ENCODE data around the gene CCDC149. TPM values are rescaled to one million over a fixed set of nuclear protein-coding genes. Genes with fewer than 3 reads are reported as not detected.

CCDC149 gene
- total RNA-seq, 1 experiment from 2014 or later: 5.3 TPM

DNA sequence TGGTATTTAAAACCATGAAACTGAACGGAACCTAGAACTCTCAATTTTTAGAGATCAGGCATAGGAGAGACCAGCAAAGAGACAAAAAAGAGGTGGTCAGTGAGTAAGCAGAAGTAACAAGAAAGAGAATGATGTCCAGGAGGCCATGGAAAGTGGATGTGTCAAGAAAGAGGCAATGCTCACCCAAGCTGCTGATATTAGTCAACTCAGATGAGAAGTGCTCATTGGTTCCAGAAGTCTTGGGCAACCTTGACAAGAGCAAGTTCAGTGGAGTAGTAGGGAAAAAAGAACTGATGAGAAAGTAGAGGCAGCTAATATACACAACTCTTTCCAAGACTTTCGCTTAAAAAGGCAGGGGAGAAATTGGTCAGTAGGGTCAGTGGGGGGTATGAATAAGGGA, 23.0 kb upstream of the CCDC149 start:
- ChIA-PET CTCF (no interaction called here), RAD21 (ENCODE audit: low non-redundant PET in 1 of 2, low total read pairs in 2 of 2, uncharacterized antibody in 2 of 2, unreplicated experiment in 2 of 2) (no interaction called here), POLR2A (no interaction called here)
- Histone ChIP-seq H3K9ac (ENCODE audit: low read length) (no peak overlapping the region), H3K79me2 (ENCODE audit: insufficient read depth, low read length) (no peaks in the 10 kb centered on the region), H3K9me2 (ENCODE audit: insufficient read depth) (no peaks in the 10 kb centered on the region), H4K20me1 (ENCODE audit: insufficient read depth) (no peaks in the 10 kb centered on the region), H3K9me3 (ENCODE audit: control insufficient read depth in 1 of 2, insufficient read depth in 1 of 2, low read depth in 1 of 2, low read length in 2 of 2) (no peaks in the 10 kb centered on the region), H3K4me3 (replicated peaks in 1 of 2; ENCODE audit: low read depth in 1 of 2, low read length in 2 of 2) (no peak overlapping the region), H3K36me3 (ENCODE audit: control insufficient read depth in 1 of 2, insufficient read depth in 2 of 2, low read length in 2 of 2) (no peaks in the 10 kb centered on the region), H2AFZ (ENCODE audit: low read depth, low read length, poor library complexity, severe bottlenecking) (no peak overlapping the region), H3K27ac (ENCODE audit: low read depth, low read length) (no peak overlapping the region), H3K27me3 (ENCODE audit: insufficient read depth, low read length) (no peaks in the 10 kb centered on the region), H3K4me2 (ENCODE audit: low read length) (no peak overlapping the region), H3K4me1 (ENCODE audit: control insufficient read depth in 1 of 2, insufficient read depth in 2 of 2, low read length in 2 of 2) (no peaks in the 10 kb centered on the region)
- intact Hi-C loops (cut with micrococcal nuclease): no loop called here
- TF ChIP-seq SIN3A (IDR thresholded peaks at IDR 0.05; ENCODE audit: low read depth): no peak
- no peak for TF ChIP-seq SRF (IDR thresholded peaks at IDR 0.05; ENCODE audit: low read depth)
- no peak for TF ChIP-seq RAD21 (IDR thresholded peaks at IDR 0.05; ENCODE audit: low read depth)
- no peak for TF ChIP-seq ZNF274 (IDR thresholded peaks at IDR 0.05; ENCODE audit: low read depth, low read length)
- TF ChIP-seq EZH2 (IDR thresholded peaks at IDR 0.05): no peak
- TF ChIP-seq FOSL1 (IDR thresholded peaks at IDR 0.05; ENCODE audit: low read depth): no peak
- no peak for TF ChIP-seq JUND (IDR thresholded peaks at IDR 0.05)
- TF ChIP-seq, protein P1, sequence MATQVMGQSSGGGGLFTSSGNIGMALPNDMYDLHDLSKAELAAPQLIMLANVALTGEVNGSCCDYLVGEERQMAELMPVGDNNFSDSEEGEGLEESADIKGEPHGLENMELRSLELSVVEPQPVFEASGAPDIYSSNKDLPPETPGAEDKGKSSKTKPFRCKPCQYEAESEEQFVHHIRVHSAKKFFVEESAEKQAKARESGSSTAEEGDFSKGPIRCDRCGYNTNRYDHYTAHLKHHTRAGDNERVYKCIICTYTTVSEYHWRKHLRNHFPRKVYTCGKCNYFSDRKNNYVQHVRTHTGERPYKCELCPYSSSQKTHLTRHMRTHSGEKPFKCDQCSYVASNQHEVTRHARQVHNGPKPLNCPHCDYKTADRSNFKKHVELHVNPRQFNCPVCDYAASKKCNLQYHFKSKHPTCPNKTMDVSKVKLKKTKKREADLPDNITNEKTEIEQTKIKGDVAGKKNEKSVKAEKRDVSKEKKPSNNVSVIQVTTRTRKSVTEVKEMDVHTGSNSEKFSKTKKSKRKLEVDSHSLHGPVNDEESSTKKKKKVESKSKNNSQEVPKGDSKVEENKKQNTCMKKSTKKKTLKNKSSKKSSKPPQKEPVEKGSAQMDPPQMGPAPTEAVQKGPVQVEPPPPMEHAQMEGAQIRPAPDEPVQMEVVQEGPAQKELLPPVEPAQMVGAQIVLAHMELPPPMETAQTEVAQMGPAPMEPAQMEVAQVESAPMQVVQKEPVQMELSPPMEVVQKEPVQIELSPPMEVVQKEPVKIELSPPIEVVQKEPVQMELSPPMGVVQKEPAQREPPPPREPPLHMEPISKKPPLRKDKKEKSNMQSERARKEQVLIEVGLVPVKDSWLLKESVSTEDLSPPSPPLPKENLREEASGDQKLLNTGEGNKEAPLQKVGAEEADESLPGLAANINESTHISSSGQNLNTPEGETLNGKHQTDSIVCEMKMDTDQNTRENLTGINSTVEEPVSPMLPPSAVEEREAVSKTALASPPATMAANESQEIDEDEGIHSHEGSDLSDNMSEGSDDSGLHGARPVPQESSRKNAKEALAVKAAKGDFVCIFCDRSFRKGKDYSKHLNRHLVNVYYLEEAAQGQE (IDR thresholded peaks at IDR 0.05; ENCODE audit: low read depth): no peak
- TF ChIP-seq CBX3 (IDR thresholded peaks at IDR 0.05; ENCODE audit: low read depth): no peak
- no peak for TF ChIP-seq TCF7L2 (IDR thresholded peaks at IDR 0.05; ENCODE audit: borderline replicate concordance, extremely low read depth, insufficient read depth, insufficient read length)
- TF ChIP-seq POLR2A (IDR thresholded peaks at IDR 0.05; ENCODE audit: borderline replicate concordance, extremely low read depth, insufficient read depth, insufficient read length): no peak
- TF ChIP-seq, protein P2, sequence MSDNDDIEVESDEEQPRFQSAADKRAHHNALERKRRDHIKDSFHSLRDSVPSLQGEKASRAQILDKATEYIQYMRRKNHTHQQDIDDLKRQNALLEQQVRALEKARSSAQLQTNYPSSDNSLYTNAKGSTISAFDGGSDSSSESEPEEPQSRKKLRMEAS (IDR thresholded peaks at IDR 0.05): no peak
- TF ChIP-seq ELF1 (IDR thresholded peaks at IDR 0.05; ENCODE audit: borderline replicate concordance, low read depth): no peak
- TF ChIP-seq SP1 (IDR thresholded peaks at IDR 0.05; ENCODE audit: low read depth): no peak
- TF ChIP-seq EZH2phosphoT487 (IDR thresholded peaks at IDR 0.05; ENCODE audit: borderline replicate concordance): no peak
- TF ChIP-seq POLR2AphosphoS5 (IDR thresholded peaks at IDR 0.05; ENCODE audit: low read depth, low read length): no peak
- no peak for TF ChIP-seq EGR1 (IDR thresholded peaks at IDR 0.05; ENCODE audit: low read depth)
- DNase-seq (ENCODE audit: low read depth, low spot score) (no peak), ATAC-seq (no peak)
- BruUV-seq (replicated peaks): no TSS peak
